Right lobe of liver (tissue), 6 donors: ENCODE results near the gene PCBD1. TPM values are rescaled to one million over a fixed set of nuclear protein-coding genes. Genes with fewer than 3 reads are reported as not detected.
"Not testable (repeated sequence)": the region's sequence is repeated elsewhere in the genome, so short reads cannot be mapped to it uniquely, and the experiment has no call there.

ENCODE experiments used
- ATAC-seq, 4 donors: fragments of 200-7000 bp; cut with Tn5 transposase; one replicate each; pipeline ENCODE4 v1.9.1; 2020; ENCODE audit warnings: mild to moderate bottlenecking in 4 of 4, moderate library complexity in 4 of 4
- DNase-seq, 3 donors: peaks; one replicate each; pipeline ENCODE4 v3.0.0-alpha.2; 2020
- H3K27ac ChIP-seq, 3 donors: fragments of 200-600 bp; one replicate each; pipeline ENCODE4 v1.8.0; 2022
- H3K27me3 ChIP-seq, 2 donors: fragments of 200-600 bp; one replicate each; pipeline ENCODE4 v1.8.0; 2022
- H3K36me3 ChIP-seq, 4 donors: fragments of 200-600 bp; sonication (generic) in 1 of 4; one replicate each; pipeline versions ENCODE4 v1.5.1 to v1.8.0; 2017 to 2022; ENCODE audit warnings: control low read depth in 1 of 4
- H3K4me1 ChIP-seq, 4 donors: fragments of 200-600 bp; sonication (generic) in 1 of 4; one replicate each; pipeline versions ENCODE4 v1.5.1 to v1.8.0; 2017 to 2022; ENCODE audit warnings: control low read depth in 1 of 4
- H3K4me3 ChIP-seq, 3 donors: fragments of 200-600 bp; one replicate each; pipeline ENCODE4 v1.8.0; 2022
- H3K9me3 ChIP-seq, 4 donors: fragments of 200-600 bp; sonication (generic) in 1 of 4; one replicate each; pipeline versions ENCODE4 v1.5.1 to v1.8.0; 2017 to 2022; ENCODE audit warnings: control low read depth in 1 of 4
- CTCF ChIP-seq, 4 donors: fragments of 200-600 bp in 3 of 4; fragments of 450-650 bp in 1 of 4; IDR thresholded peaks; one replicate each; pipeline versions ENCODE4 v1.5.1 to v1.8.0; 2016 to 2022; ENCODE audit warnings: antibody characterized with exemption in 4 of 4, mild to moderate bottlenecking in 2 of 4
- POLR2A ChIP-seq: fragments of 450-650 bp; IDR thresholded peaks from one replicate; pipeline ENCODE4 v1.6.1; 2017; ENCODE audit warnings: antibody characterized with exemption, mild to moderate bottlenecking
- WGBS: methylation state at CpG from one replicate; pipeline ENCODE4 v1.1.6; 2018; ENCODE audit warnings: low coverage, low lambda C conversion rate; ENCODE audit not compliant: insufficient coverage; ENCODE audit errors: missing lambda C conversion rate; 5-methylcytosine and 5-hydroxymethylcytosine counted together
- intact Hi-C, 2 donors: fragments of 100-400 bp; cut with DNase I; formaldehyde crosslinking; loops; one replicate each; pipeline versions ENCODE4 v1.11.2 to v1.14.1; 2022
- total RNA-seq, 6 experiments: library from RNA; depleted of rRNA in 2 of 6; stranded (reverse); fragments of >200 nt in 2 of 6; fragmentation: NEBNext Ultra II Directional in 3 of 6; extraction: Animal tissue kit (Norgen Biotek cat#: 25700) in 3 of 6; gene quantifications; one replicate each; pipeline versions ENCODE4 v1.1.0 to v1.2.4, GENCODE V29; 2016 to 2023
- donor health status: DM: no; HTN: yes; CAD: no.
- donor health status: DM: no; HTN: no; CAD: no.
- donor health status: DM: no; HTN: no; CAD: no.
- donor health status: DM: no; HTN: yes; CAD: no.
- donor health status: DM: no; HTN: yes; CAD: no.

PCBD1 gene
- total RNA-seq, 6 experiments from 2014 or later, result 165 to 375 (median 230) TPM

- TF ChIP-seq CTCF (IDR thresholded peaks at IDR 0.05) (peak; percentile 87 to 95 (median 94)), POLR2A (no peak)
- Histone ChIP-seq H3K9me3 (no peaks in the 10 kb centered on the region), H3K4me3 (no peak overlapping the region), H3K27ac (no peak overlapping the region), H3K27me3 (no peaks in the 10 kb centered on the region), H3K4me1 (no peaks in the 10 kb centered on the region), H3K36me3 (no peaks in the 10 kb centered on the region)
- intact Hi-C loops, result loop anchor here in 1 of 2 donors (5.0 kb wide), 1 partner anchor 357 kb away; no protein-coding TSS in a partner anchor
- DNase-seq (peak in 1 of 3 donors; percentile 44), ATAC-seq (peak; percentile 74 to 87 (median 84))
- 24% methylated on average over 7 of the region's 22 CpGs for WGBS
Observed at GRCh38 chr10:70925377-70926225, 37.2 kb upstream of the PCBD1 start.

GRCh38 chr10:70923696-70924095 lies 35.3 kb upstream of the PCBD1 start:
- intact Hi-C loops, result no loop called here
- H3K4me1 ChIP-seq, result no peaks in the 10 kb centered on the region
- no peaks in the 10 kb centered on the region for H3K36me3 ChIP-seq
- WGBS, result 64% methylated on average over 6 of the region's 8 CpGs
- no peak for DNase-seq
- no peaks in the 10 kb centered on the region for H3K9me3 ChIP-seq
- H3K27me3 ChIP-seq, result no peaks in the 10 kb centered on the region
- TF ChIP-seq POLR2A (no peak), CTCF (IDR thresholded peaks at IDR 0.05) (no peak)
- H3K27ac ChIP-seq, result no peak overlapping the region
- no peak for ATAC-seq
- no peak overlapping the region for H3K4me3 ChIP-seq

- Histone ChIP-seq H3K9me3 (no peaks in the 10 kb centered on the region), H3K36me3 (no peaks in the 10 kb centered on the region), H3K27me3 (no peaks in the 10 kb centered on the region), H3K27ac (no peak overlapping the region), H3K4me3 (no peak overlapping the region), H3K4me1 (no peaks in the 10 kb centered on the region)
- intact Hi-C loops, result no loop called here
- ATAC-seq (peak in 1 of 4 donors; percentile 56), DNase-seq (no peak)
- WGBS, result 14% methylated on average over 1 of the region's 1 CpG
- TF ChIP-seq CTCF (IDR thresholded peaks at IDR 0.05) (no peak), POLR2A (no peak)
Observed at GRCh38 chr10:70921285-70921684, 32.9 kb upstream of the PCBD1 start.

GRCh38 chr10:70920519-70920918 lies 32.2 kb upstream of the PCBD1 start:
- no peaks in the 10 kb centered on the region for H3K27me3 ChIP-seq
- 33% methylated on average over 1 of the region's 4 CpGs for WGBS
- DNase-seq (peak in 1 of 3 donors; percentile 58), ATAC-seq (peak in 1 of 4 donors; percentile 6)
- no peaks in the 10 kb centered on the region for H3K9me3 ChIP-seq
- intact Hi-C loops, result no loop called here
- H3K4me3 ChIP-seq, result no peak overlapping the region
- H3K27ac ChIP-seq, result no peak overlapping the region
- no peaks in the 10 kb centered on the region for H3K4me1 ChIP-seq
- no peak for TF ChIP-seq CTCF (IDR thresholded peaks at IDR 0.05)
- no peak for TF ChIP-seq POLR2A
- H3K36me3 ChIP-seq, result no peaks in the 10 kb centered on the region

- ATAC-seq, DNase-seq, H3K4me3 ChIP-seq, H3K27me3 ChIP-seq, H3K27ac ChIP-seq, intact Hi-C loops, H3K36me3 ChIP-seq, H3K4me1 ChIP-seq, H3K9me3 ChIP-seq: not testable (repeated sequence)
- 74% methylated on average over 5 of the region's 10 CpGs for WGBS
Observed at GRCh38 chr10:70919906-70920305, 31.5 kb upstream of the PCBD1 start.
